Natural killer cell (primary cell): Measurements from ENCODE around the gene LMO4. TPM values are rescaled to one million over a fixed set of nuclear protein-coding genes. Genes with fewer than 3 reads are reported as not detected.

Source experiments
- ATAC-seq, 3 donors: fragments of 150-1000 bp in 2 of 3; fragments of 200-7000 bp in 1 of 3; cut with Tn5 transposase; 1 replicate in 1 of 3; 2 replicates in 2 of 3; pipeline ENCODE4 v1.10.0; 2021; ENCODE audit warnings: mild to moderate bottlenecking in 2 of 3, moderate library complexity in 2 of 3
- DNase-seq, 2 donors: peaks; one replicate each; pipeline versions ENCODE4 v3.0.0 to v3.0.0-alpha.2; 2013 to 2021; ENCODE audit warnings: mixed read lengths in 1 of 2
- H3K27ac ChIP-seq: one replicate; pipeline ENCODE4 v1.5.1; 2013; ENCODE audit warnings: mild to moderate bottlenecking, low read length
- H3K27me3 ChIP-seq: one replicate; pipeline ENCODE4 v1.6.1; 2013; ENCODE audit warnings: low read length; ENCODE audit not compliant: control insufficient read depth, insufficient read depth
- H3K36me3 ChIP-seq: one replicate; pipeline ENCODE4 v1.6.1; 2013; ENCODE audit warnings: low read length; ENCODE audit not compliant: control insufficient read depth, insufficient read depth
- H3K4me1 ChIP-seq: one replicate; pipeline ENCODE4 v1.6.1; 2013; ENCODE audit warnings: low read length; ENCODE audit not compliant: control insufficient read depth, insufficient read depth
- H3K4me3 ChIP-seq: one replicate; pipeline ENCODE4 v1.5.1; 2013; ENCODE audit warnings: low read length
- H3K9me3 ChIP-seq: one replicate; pipeline ENCODE4 v1.6.1; 2013; ENCODE audit warnings: low read length; ENCODE audit not compliant: control insufficient read depth, insufficient read depth
- H3K27ac Mint-ChIP-seq, 2 donors: one replicate each; pipeline ENCODE4 v1.8.0; 2022; ENCODE audit warnings: mild to moderate bottlenecking in 2 of 2, mixed read lengths in 2 of 2, moderate library complexity in 1 of 2
- H3K27me3 Mint-ChIP-seq, 2 donors: one replicate each; pipeline ENCODE4 v1.8.0; 2022; ENCODE audit warnings: low read depth in 2 of 2, mixed read lengths in 2 of 2
- H3K36me3 Mint-ChIP-seq: one replicate; pipeline ENCODE4 v1.8.0; 2022; ENCODE audit warnings: mixed read lengths
- H3K4me1 Mint-ChIP-seq, 2 donors: one replicate each; pipeline ENCODE4 v1.8.0; 2022; ENCODE audit warnings: mixed read lengths in 2 of 2
- H3K4me3 Mint-ChIP-seq: one replicate; pipeline ENCODE4 v1.8.0; 2022; ENCODE audit warnings: mild to moderate bottlenecking, moderate library complexity, mixed read lengths
- H3K9me3 Mint-ChIP-seq, 2 donors: one replicate each; pipeline ENCODE4 v1.8.0; 2022; ENCODE audit warnings: mixed read lengths in 2 of 2
- CTCF ChIP-seq: fragments of 200-600 bp; IDR thresholded peaks from one replicate; pipeline ENCODE4 v1.8.0; 2022; ENCODE audit warnings: antibody characterized with exemption
- WGBS: methylation state at CpG from one replicate; pipeline ENCODE4 v1.1.7; 2013; ENCODE audit warnings: missing lambda C conversion rate; ENCODE audit not compliant: insufficient coverage; 5-methylcytosine and 5-hydroxymethylcytosine counted together
- intact Hi-C: fragments of 100-400 bp; cut with micrococcal nuclease; formaldehyde crosslinking; loops from one replicate; pipeline ENCODE4 v1.14.2; 2022
- total RNA-seq, 4 donors: library from RNA; stranded (reverse); fragments of 120-200 nt in 1 of 4; gene quantifications; one replicate each; pipeline versions ENCODE4 v1.2.3 to v1.2.4, GENCODE V29; 2013 to 2022

Gene LMO4
- total RNA-seq, 3 donors from 2014 or later (not counting 1 experiment from before 2014, with no cell fraction given): 38.2 to 50.1 (median 50.0) TPM

DNA sequence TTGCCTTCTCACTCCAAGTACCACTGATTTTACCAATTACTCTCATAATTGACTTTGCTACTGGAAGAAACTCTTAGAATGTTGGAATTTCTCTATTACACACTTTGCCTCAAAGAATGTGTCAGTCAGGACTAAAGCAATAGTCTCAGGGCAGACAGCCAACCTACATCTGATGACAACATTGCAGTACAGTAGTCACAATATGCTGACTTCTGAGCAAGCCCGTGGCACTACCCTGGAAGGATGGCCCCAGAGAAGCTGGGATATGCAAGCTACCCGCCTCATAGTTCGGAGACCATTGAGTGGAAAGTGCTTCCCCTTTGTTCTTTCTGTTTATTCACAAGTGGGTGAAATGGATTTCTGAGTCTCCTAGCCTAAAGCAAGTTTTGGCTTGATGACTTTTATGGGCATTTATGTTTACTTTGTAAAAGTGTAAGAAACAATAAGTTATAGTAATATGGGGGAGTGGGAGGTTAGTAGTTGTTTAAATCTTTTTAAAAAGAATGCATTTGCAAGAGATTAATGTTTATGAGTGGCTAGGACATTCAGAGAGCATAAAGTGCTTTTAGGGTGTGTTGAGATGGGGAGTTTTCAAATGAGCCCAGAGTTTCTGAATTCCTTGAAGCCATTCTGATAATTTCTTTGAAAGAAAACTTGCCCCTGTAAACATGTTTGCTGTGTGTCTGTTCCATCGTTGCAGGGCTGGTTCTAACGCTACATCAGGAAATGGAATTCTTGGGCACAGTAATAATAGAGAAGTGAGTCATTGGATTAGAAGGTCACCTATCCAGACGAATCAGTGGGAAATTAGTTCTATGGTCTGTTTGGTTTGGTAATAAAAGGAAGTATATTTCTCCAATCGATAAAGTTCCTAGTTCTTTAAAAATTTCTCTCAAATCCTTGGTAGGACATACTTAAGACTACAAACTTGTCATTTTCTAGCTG, 63.8 kb downstream of the LMO4 start:
- Histone ChIP-seq H3K36me3 (no peaks in the 10 kb centered on the region), H3K27me3 (no peaks in the 10 kb centered on the region), H3K27ac (no peak overlapping the region), H3K4me1 (no peaks in the 10 kb centered on the region), H3K4me3 (no peak overlapping the region), H3K9me3 (no peaks in the 10 kb centered on the region)
- Mint-ChIP-seq H3K27ac (no peak overlapping the region), H3K27me3 (no peaks in the 10 kb centered on the region), H3K4me3 (no peak overlapping the region), H3K9me3 (no peaks in the 10 kb centered on the region), H3K4me1 (peaks cover 4 to 6% of the 10 kb centered on the region in 2 donors), H3K36me3 (peaks cover 11% of the 10 kb centered on the region)
- no peak for ATAC-seq
- DNase-seq: no peak
- TF ChIP-seq CTCF: no peak
- WGBS: 90% methylated on average over 5 of the region's 7 CpGs
- intact Hi-C loops: no loop called here

DNA sequence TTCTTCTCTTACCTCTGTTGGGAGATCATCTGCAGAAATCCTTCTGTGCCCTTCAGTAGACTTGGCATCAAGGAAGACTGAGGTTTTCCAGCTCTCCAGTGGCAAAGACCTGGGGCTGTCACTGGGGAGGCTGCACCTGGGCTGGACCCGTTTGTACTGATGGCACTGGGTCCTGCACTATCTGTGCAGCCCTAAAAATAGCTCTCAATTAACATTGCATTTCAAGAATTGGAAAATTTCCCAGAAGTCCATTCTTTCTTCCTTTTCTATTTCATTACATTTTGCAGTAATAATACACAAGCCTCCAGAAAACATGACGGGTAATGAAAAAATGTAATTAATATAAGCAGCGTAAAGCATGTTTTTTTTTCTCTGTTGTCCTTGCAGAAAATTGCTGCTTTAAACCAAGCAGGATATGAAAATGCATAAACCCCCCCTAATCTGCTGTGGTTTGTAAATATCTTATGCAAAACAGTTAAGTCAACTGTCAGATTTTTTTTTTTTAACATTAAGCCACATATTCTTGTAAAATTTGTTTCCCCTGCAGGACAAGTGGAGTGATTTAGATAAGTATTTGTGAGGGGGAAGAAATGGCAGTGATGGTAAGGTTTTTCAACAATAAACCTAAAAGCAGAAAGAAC, 64.9 kb downstream of the LMO4 start:
- Histone ChIP-seq H3K27ac (no peak overlapping the region), H3K9me3 (no peaks in the 10 kb centered on the region), H3K4me3 (no peak overlapping the region), H3K27me3 (no peaks in the 10 kb centered on the region), H3K4me1 (no peaks in the 10 kb centered on the region), H3K36me3 (no peaks in the 10 kb centered on the region)
- no peaks in the 10 kb centered on the region for H3K27me3 Mint-ChIP-seq
- ATAC-seq: no peak
- TF ChIP-seq CTCF: no peak
- H3K36me3 Mint-ChIP-seq: peaks cover 5% of the 10 kb centered on the region
- DNase-seq: no peak
- no peaks in the 10 kb centered on the region for H3K9me3 Mint-ChIP-seq
- intact Hi-C loops: no loop called here
- WGBS: 70% methylated on average over 1 of the region's 3 CpGs
- H3K4me1 Mint-ChIP-seq: peaks cover 4 to 6% of the 10 kb centered on the region in 2 donors
- H3K27ac Mint-ChIP-seq: no peak overlapping the region
- no peak overlapping the region for H3K4me3 Mint-ChIP-seq

- Histone ChIP-seq H3K36me3 (no peaks in the 10 kb centered on the region), H3K27ac (no peak overlapping the region), H3K27me3 (no peaks in the 10 kb centered on the region), H3K4me1 (no peaks in the 10 kb centered on the region), H3K4me3 (no peak overlapping the region), H3K9me3 (no peaks in the 10 kb centered on the region)
- Mint-ChIP-seq H3K4me1 (peaks cover 4 to 6% of the 10 kb centered on the region in 2 donors), H3K27ac (no peak overlapping the region), H3K9me3 (no peaks in the 10 kb centered on the region), H3K4me3 (no peak overlapping the region), H3K36me3 (peaks cover 8% of the 10 kb centered on the region), H3K27me3 (no peaks in the 10 kb centered on the region)
- DNase-seq (no peak), ATAC-seq (no peak)
- TF ChIP-seq CTCF: no peak
- intact Hi-C loops: no loop called here
- 68% methylated on average over 9 of the region's 9 CpGs for WGBS
These were observed 65.8 kb downstream of the LMO4 start for GRCh38 chr1:87394513-87394912.
